CD4-positive, alpha-beta T cell treated with Interferon gamma for 1 hour (primary cell): ENCODE data around the gene MTG1.
"Not testable (repeated sequence)": the region's sequence is repeated elsewhere in the genome, so short reads cannot be mapped to it uniquely, and the experiment has no call there.

Source experiments
- DNase-seq: peaks from one replicate; pipeline ENCODE4 v3.0.0-alpha.2; 2020

MTG1 gene

GRCh38 chr10:133454204-133454893 lies 60.4 kb downstream of the MTG1 start:
- DNase-seq: no peak

- no peak for DNase-seq
These were observed 61.2 kb downstream of the MTG1 start for GRCh38 chr10:133455196-133455595.

DNA sequence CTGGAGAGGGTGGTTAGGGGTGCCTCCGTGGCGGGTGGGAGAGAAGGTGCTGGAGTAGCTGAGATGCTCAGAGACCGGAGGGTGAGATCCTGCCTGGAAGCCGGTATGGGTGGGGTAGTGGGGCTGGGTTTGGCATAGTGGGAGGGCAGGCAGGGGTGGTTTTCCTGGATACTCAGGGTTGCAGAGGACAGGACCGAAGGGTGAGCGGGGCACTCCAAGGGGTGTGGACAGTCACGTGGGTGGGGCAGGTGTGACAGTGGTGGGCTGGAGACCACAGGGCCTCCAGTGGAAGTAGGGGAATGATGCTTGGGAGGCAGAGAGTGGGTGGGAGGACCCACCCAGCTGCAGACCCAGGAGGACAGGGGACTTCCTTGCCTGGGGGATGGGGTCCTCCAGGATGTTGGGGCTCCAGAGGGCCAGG lies 61.7 kb downstream of the MTG1 start:
- DNase-seq: no peak

DNA sequence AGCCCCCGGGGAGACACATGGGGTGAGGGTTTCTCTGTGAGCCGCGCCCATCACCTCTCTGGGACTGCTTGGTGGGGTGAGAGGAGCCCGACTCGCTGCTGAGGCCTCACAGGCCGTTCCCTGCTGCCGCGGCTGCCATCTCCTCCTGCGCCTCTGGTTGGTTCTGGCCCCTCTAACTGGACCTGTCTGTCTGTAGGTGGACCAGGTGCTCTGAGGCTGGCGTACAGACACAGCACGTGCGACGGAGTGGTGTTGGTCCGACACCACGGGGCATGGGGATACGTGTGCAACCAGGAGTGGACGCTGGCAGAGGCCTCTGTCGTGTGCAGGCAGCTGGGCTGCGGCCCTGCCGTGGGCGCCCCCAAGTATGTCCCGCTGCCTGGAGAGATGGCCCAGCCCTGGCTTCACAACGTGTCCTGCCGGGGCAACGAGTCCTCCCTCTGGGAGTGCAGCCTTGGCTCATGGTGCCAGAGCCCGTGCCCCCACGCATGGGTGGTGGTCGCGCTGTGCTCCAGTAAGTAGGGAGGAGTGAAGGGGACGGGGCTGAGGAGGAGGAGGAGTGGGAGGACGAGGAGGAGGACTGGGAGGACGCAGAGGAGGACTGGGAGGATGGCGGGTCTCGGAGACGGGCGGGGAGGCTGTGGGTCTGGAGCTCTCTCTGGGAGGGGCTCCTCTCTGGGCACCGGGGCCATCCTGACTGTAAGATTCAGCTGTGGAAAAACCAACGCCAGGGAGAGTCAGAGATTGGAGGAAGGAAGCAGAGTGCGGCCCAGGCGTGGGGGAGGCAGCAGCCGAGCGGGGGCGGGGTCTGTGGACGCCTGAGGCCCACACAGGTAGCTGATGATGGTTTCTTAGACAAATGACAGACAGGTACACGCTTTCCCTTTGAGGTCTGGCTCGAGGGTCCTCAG lies 62.3 kb downstream of the MTG1 start:
- DNase-seq: no peak

GRCh38 chr10:133457100-133457841 lies 63.3 kb downstream of the MTG1 start:
- DNase-seq: no peak

DNA sequence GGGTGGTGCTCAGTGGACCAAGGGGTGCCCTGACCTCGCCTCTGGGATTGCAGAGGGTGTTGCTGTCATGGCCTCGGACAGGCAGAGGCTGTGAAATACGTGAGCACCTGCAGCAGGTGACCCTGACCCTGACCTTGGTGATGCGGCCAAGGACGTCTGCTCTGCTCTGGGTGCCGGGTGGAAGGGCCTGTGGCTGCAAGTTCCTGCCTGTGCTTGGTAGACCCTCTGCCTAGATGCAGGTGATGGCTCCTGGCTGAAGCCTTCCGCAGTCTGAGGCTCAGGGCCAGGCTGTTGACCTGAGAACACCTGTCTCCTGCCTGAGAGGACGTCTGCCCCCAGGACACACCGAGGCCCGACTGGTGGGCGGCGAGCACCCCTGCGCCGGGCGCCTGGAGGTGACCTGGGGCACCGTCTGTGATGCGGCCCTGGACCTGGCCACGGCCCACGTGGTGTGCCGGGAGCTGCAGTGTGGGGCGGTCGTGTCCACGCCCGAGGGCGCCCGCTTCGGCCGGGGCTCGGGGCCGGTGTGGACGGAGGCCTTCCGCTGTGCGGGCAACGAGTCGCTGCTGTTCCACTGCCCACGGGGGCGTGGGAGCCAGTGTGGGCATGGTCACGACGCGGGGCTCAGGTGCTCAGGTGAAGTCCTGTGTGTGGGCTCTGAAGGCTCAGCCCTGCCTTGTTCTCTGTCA lies 64.2 kb downstream of the MTG1 start:
- DNase-seq: no peak

DNA sequence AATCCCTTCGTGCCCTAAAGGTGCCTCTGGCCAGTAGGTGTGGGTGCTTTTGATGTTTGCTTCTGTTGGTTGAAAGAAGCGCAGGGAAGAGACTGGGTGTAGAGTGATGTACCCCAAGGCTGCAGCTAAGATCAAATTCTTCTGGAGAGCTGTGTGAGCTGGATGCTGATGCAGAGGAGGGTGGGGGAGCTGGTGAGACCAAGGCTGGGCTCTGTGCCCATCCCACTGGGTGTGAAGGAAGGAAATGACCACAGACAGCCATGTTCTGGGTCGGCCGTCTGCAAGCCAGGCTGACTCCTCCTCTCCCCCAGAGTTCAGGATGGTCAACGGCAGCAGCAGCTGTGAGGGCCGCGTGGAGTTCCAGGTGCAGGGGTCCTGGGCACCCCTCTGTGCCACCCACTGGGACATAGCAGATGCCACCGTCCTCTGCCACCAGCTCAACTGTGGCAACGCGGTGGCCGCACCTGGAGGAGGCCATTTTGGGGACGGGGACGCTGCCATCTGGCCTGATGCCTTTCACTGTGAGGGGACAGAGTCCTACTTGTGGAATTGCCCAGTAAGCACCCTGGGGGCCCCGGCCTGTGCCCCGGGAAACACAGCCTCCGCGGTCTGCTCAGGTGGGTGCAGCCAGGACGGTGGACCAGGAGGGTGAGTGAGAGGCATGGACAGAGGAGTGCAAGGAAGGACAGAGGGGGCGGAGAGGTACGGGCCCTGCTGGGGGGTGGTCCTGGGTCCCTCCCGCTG lies 64.9 kb downstream of the MTG1 start:
- no peak for DNase-seq

DNA sequence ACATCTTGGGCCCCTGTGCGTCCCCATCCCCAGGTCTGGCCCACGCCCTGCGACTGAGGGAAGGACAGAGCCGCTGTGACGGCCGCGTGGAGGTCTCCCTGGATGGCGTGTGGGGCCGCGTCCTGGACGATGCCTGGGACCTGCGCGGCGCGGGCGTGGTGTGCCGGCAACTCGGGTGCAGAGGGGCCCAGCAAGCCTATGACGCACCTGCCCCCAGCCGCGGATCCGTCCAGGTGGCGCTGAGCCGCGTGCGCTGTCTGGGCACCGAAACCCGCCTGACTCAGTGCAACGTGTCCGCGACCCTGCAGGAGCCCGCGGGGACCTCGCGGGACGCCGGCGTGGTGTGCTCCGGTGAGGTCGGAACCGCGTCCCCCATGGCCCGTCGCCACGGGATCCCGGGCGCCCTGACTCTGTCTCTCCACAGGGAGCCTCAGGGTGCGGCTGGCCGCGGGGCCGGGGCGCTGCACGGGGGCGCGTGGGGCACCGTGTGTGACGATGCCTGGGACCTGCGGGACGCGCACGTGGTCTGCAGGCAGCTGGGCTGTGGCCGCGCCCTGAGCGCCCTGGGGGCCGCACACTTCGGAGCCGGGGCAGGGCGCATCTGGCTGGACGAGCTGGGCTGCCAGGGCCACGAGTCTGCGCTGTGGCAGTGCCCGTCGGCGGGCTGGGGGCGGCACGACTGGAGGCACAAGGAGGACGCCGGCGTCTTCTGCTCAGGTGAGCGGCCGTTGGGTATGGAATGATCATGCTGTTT lies 65.7 kb downstream of the MTG1 start:
- no peak for DNase-seq

GRCh38 chr10:133460208-133460769 lies 66.3 kb downstream of the MTG1 start:
- DNase-seq: no peak

DNA sequence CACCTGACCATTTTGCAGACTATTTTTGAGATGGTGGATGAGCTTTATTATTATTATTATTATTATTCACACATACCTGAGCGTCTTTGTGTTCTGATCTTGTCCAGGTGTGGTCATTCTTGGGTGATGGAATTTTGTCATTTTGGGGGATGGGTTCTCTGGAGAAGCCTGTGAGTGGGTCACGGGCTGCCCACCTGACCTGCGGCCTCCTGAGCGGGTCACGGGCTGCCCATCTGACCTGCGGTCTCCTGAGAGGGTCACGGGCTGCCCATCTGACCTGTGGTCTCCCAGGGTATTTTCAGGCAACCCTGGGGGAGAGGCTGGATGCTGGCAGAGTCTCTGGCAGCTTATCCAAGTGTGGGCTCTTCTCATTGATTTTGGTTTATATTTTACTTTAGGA lies 67.1 kb downstream of the MTG1 start:
- no peak for DNase-seq

DNA sequence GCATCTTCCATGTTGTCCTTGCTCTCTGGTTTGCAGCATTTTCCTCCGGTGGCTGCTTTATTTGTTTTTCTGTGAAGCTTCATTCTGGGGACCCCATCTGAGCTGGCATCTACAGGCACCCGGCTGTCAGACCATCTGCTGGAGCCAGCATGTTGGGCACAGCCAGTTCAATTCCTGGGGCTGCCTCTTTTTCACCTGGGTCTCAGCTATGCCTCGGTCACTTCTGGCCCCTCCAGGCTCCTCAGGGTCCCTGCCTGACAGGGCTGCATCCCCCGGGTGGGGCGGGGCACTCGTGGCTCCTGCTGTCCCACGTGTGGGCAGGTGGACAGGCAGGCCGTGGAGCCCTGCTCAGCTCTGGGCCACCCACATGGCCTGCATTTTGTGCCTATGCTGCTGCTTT lies 67.9 kb downstream of the MTG1 start:
- no peak for DNase-seq

GRCh38 chr10:133462512-133463305 lies 68.8 kb downstream of the MTG1 start:
- no peak for DNase-seq

- DNase-seq: no peak
These were observed 70.7 kb downstream of the MTG1 start for GRCh38 chr10:133464582-133465031.

DNA sequence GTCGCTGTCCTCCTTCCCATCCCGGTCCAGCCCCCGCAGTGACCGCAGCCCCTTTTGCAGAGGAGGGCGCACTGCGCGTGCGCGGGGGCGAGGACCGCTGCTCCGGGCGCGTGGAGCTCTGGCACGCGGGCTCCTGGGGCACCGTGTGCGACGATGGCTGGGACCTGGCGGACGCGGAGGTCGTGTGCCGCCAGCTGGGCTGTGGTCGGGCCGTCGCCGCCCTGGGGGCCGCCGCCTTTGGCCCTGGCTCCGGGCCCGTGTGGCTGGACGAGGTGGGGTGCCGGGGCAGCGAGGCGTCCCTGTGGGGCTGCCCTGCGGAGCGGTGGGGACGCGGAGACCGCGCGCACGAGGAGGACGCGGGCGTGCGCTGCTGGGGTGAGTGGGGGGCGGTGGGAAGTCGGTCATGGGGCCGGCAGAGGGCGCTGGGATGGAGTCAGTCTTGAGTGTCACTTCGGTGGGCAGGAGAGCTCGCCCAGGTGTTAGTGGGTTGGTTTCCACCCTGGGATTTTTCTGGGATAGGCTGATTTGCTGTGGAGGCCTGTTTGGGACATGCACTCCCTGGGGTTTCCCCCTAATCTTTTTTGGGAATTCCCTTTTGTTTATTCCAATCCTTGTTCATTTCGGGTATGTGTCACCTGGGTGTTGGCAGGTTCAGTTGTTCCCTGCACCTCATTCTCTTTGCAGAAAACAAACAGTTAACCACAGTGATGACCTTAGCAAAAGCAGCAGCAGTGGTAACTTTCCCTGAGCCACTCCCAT lies 71.4 kb downstream of the MTG1 start:
- DNase-seq: no peak

DNA sequence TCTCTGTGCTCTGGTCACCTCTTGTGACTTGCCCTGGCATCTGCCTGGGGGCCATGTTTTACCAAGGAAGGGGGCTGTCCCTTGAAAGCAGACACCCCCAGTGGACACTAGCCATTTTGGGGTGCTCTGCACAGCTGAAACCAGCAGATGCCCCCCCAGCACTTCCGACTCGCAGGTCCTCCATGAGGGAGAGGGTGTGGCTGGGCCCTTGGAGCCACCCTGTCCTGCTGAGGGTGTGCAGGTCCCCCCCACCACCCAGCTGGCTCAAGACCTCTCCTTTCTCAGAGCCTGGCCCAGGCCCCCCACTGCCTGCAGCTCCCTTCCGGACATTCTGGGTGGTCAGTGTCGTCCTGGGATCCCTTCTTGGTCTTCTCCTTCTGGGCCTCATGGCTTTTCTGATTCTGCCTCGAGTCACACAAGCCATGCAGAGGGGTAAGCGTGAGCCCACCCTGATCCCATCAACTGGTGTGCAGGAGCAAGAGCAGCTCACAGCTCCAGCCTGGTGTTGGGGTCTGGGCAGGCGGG lies 72.1 kb downstream of the MTG1 start:
- no peak for DNase-seq

DNA sequence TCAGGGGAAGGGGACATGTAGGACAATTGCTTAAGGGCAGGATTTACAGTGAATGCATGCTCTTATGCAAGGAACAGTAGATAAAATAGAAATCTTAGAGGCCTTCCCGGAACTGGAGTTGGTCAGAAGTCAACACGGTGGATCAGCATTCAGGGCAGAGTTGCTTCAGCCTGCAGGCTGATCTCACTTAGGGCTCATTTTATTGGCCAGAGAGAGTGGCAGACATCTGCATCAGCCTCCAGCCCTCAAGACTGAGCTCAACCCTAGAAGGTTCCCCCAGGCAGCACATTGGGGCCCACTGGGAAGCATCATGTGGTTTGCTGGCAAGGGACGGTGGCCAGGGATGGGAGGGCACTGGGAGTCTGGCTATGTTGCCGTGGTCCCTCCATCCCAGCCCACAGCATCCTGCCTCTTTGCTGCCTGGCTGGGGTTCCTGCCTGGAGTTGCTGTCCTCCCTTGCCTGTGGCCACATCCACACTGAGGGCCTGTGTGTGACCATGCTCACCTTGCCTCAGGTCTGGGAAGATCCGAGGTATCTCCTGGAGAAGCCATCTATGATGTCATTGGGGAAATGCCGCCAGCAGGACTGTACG lies 72.8 kb downstream of the MTG1 start:
- no peak for DNase-seq

GRCh38 chr10:133467286-133467911 lies 73.4 kb downstream of the MTG1 start:
- DNase-seq: no peak

DNA sequence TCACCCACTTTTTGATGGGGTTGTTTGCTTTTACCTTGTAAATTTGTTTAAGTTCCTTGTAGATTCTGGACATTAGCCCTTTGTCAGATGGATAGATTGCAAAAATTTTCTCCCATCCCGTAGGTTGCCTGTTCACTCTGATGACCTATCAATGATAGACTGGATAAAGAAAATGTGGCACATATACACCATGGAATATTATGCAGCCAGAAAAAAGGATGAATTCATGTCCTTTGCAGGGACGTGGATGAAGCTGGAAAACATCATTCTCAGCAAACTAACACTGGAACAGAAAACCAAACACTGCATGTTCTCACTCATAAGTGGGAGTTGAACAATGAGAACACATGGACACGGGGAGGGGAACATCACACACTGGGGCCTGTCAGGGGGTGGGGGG lies 75.2 kb downstream of the MTG1 start:
- not testable (repeated sequence) for DNase-seq
